ENCODE results near the gene SOCS7. TPM values are rescaled to one million over a fixed set of nuclear protein-coding genes. Genes with fewer than 3 reads are reported as not detected.
A peak's percentile ranks its signal among the peaks of the same experiment; 100 is the strongest.

The SOCS7 gene
- total RNA-seq, 1 donor from 2014 or later = 33.6 TPM

GRCh38 chr17:38429476-38430100 lies 77.9 kb downstream of the SOCS7 start:
- no peak for DNase-seq (ENCODE audit: low spot score in 2 of 2, unreplicated experiment in 2 of 2)
- peak overlapping the region; percentile 66 for H3K4me3 Mint-ChIP-seq
- peaks cover 40% of the 10 kb centered on the region for H3K4me1 Mint-ChIP-seq
- no peaks in the 10 kb centered on the region for H3K9me3 Mint-ChIP-seq
- no peaks in the 10 kb centered on the region for H3K36me3 Mint-ChIP-seq
- no peaks in the 10 kb centered on the region for H3K27me3 Mint-ChIP-seq (ENCODE audit: low read depth)
- H3K27ac Mint-ChIP-seq = peak overlapping the region; percentile 57
- TF ChIP-seq CTCF (IDR thresholded peaks at IDR 0.05; ENCODE audit: unreplicated experiment) = no peak

GRCh38 chr17:38430316-38430715 lies 78.7 kb downstream of the SOCS7 start:
- Mint-ChIP-seq H3K4me1 (peaks cover 42% of the 10 kb centered on the region), H3K27me3 (ENCODE audit: low read depth) (no peaks in the 10 kb centered on the region), H3K9me3 (no peaks in the 10 kb centered on the region), H3K4me3 (peak overlapping the region; percentile 66), H3K36me3 (no peaks in the 10 kb centered on the region), H3K27ac (peak overlapping the region; percentile 57)
- no peak for TF ChIP-seq CTCF (IDR thresholded peaks at IDR 0.05; ENCODE audit: unreplicated experiment)
- DNase-seq (ENCODE audit: low spot score in 2 of 2, unreplicated experiment in 2 of 2) = no peak

- no peaks in the 10 kb centered on the region for H3K9me3 Mint-ChIP-seq
- H3K27me3 Mint-ChIP-seq (ENCODE audit: low read depth) = no peaks in the 10 kb centered on the region
- H3K27ac Mint-ChIP-seq = no peak overlapping the region
- no peak for DNase-seq (ENCODE audit: low spot score in 2 of 2, unreplicated experiment in 2 of 2)
- H3K4me1 Mint-ChIP-seq = peaks cover 41% of the 10 kb centered on the region
- no peak overlapping the region for H3K4me3 Mint-ChIP-seq
- no peaks in the 10 kb centered on the region for H3K36me3 Mint-ChIP-seq
- TF ChIP-seq CTCF (IDR thresholded peaks at IDR 0.05; ENCODE audit: unreplicated experiment) = no peak
Observed at GRCh38 chr17:38430822-38431221, 79.2 kb downstream of the SOCS7 start.

GRCh38 chr17:38431346-38432145 lies 79.9 kb downstream of the SOCS7 start:
- no peaks in the 10 kb centered on the region for H3K27me3 Mint-ChIP-seq (ENCODE audit: low read depth)
- no peaks in the 10 kb centered on the region for H3K9me3 Mint-ChIP-seq
- H3K4me1 Mint-ChIP-seq = peaks cover 44% of the 10 kb centered on the region
- H3K27ac Mint-ChIP-seq = no peak overlapping the region
- no peaks in the 10 kb centered on the region for H3K36me3 Mint-ChIP-seq
- H3K4me3 Mint-ChIP-seq = no peak overlapping the region
- no peak for DNase-seq (ENCODE audit: low spot score in 2 of 2, unreplicated experiment in 2 of 2)
- no peak for TF ChIP-seq CTCF (IDR thresholded peaks at IDR 0.05; ENCODE audit: unreplicated experiment)

GRCh38 chr17:38434178-38434665 lies 82.6 kb downstream of the SOCS7 start:
- Mint-ChIP-seq H3K27ac (no peak overlapping the region), H3K4me1 (peaks cover 33% of the 10 kb centered on the region), H3K4me3 (no peak overlapping the region), H3K36me3 (peaks cover 2% of the 10 kb centered on the region), H3K27me3 (ENCODE audit: low read depth) (no peaks in the 10 kb centered on the region), H3K9me3 (no peaks in the 10 kb centered on the region)
- no peak for DNase-seq (ENCODE audit: low spot score in 2 of 2, unreplicated experiment in 2 of 2)
- TF ChIP-seq CTCF (IDR thresholded peaks at IDR 0.05; ENCODE audit: unreplicated experiment) = no peak
